HepG2 (cell line): Measurements from ENCODE around the gene NES. TPM values are rescaled to one million over a fixed set of nuclear protein-coding genes. Genes with fewer than 3 reads are reported as not detected.

Experiments used
- AKAP8 ChIP-seq: sonication (generic); formaldehyde crosslinking; IDR thresholded peaks from 2 replicates; pipeline ENCODE4 v1.5.1; 2020; ENCODE audit warnings: mild to moderate bottlenecking, missing genetic modification reagents
- NFE2L1 ChIP-seq: sonication (generic); formaldehyde crosslinking; IDR thresholded peaks from 2 replicates; pipeline ENCODE4 v1.4.0; 2020; ENCODE audit warnings: missing genetic modification reagents, mild to moderate bottlenecking, borderline replicate concordance
- POLR2G ChIP-seq: fragments of 200-400 bp; formaldehyde crosslinking; IDR thresholded peaks from 2 replicates; pipeline ENCODE4 v1.6.1; 2018; ENCODE audit warnings: mild to moderate bottlenecking, low read depth, low read length, moderate library complexity
- SIX1 ChIP-seq: sonication (generic); formaldehyde crosslinking; IDR thresholded peaks from 2 replicates; pipeline ENCODE4 v1.4.0; 2020; ENCODE audit warnings: missing genetic modification reagents, borderline replicate concordance
- SMAD3 ChIP-seq: sonication (generic); formaldehyde crosslinking; IDR thresholded peaks from 2 replicates; pipeline ENCODE4 v1.4.0; 2020; ENCODE audit warnings: missing genetic modification reagents
- TFDP1 ChIP-seq: IDR thresholded peaks from 2 replicates; pipeline ENCODE4 v1.6.1; 2016; ENCODE audit warnings: missing compliant biosample characterization, missing genetic modification reagents, borderline replicate concordance
- ZFP62 ChIP-seq: sonication (generic); formaldehyde crosslinking; IDR thresholded peaks from 2 replicates; pipeline ENCODE4 v1.4.0; 2020; ENCODE audit warnings: missing genetic modification reagents
- polyA plus RNA-seq, 8 experiments: library from polyadenylated mRNA; depleted of rRNA in 3 of 8; stranded (reverse) in 7 of 8; unstranded in 1 of 8; fragments of >200 nt; fragmentation: Illumina TruSeq in 4 of 8; extraction: Trizol in 4 of 8; gene quantifications; 2 replicates each; pipeline versions ENCODE4 v1.2.1 to v1.2.3, GENCODE V29; 2011 to 2016; ENCODE audit warnings: low read depth in 4 of 8, missing spikeins in 1 of 8, mixed read lengths in 1 of 8; ENCODE audit not compliant: insufficient read depth in 1 of 8
- total RNA-seq, 5 experiments: library from RNA; depleted of rRNA; stranded (reverse); fragments of >200 nt; fragmentation: Illumina TruSeq; extraction: Trizol; gene quantifications; 2 replicates each; pipeline ENCODE4 v1.2.3, GENCODE V29; 2016; ENCODE audit warnings: low read depth in 1 of 5
- TF ChIP-seq, protein P1 (sequence below): sonication (generic); formaldehyde crosslinking; IDR thresholded peaks from 2 replicates; pipeline ENCODE4 v1.4.0; 2020; ENCODE audit warnings: missing genetic modification reagents
- TF ChIP-seq, protein P2 (sequence below): sonication (generic); formaldehyde crosslinking; conservative IDR thresholded peaks from 2 replicates; pipeline ENCODE4 v1.4.0; 2020; ENCODE audit warnings: missing genetic modification reagents
- TF ChIP-seq, protein P3 (sequence below): sonication (generic); formaldehyde crosslinking; IDR thresholded peaks from 2 replicates; pipeline ENCODE4 v1.4.0; 2020; ENCODE audit warnings: missing genetic modification reagents, borderline replicate concordance
- TF ChIP-seq, protein P4 (sequence below): sonication (generic); formaldehyde crosslinking; IDR thresholded peaks from 2 replicates; pipeline ENCODE4 v1.8.0; 2022; ENCODE audit warnings: low read depth, missing genetic modification reagents
- TF ChIP-seq, protein P5 (sequence below): sonication (generic); formaldehyde crosslinking; IDR thresholded peaks from 2 replicates; pipeline ENCODE4 v1.4.0; 2020; ENCODE audit warnings: mild to moderate bottlenecking, missing genetic modification reagents, borderline replicate concordance
- TF ChIP-seq, protein P6 (sequence below): sonication (generic); formaldehyde crosslinking; IDR thresholded peaks from 2 replicates; pipeline ENCODE4 v1.4.0; 2020; ENCODE audit warnings: mild to moderate bottlenecking, missing genetic modification reagents

Gene NES
- total and polyA plus RNA-seq, 2 of the 13 experiments (the other 11 are each of a cell fraction or from before 2014, with no cell fraction given) = 1.7 to 16.6 TPM

DNA sequence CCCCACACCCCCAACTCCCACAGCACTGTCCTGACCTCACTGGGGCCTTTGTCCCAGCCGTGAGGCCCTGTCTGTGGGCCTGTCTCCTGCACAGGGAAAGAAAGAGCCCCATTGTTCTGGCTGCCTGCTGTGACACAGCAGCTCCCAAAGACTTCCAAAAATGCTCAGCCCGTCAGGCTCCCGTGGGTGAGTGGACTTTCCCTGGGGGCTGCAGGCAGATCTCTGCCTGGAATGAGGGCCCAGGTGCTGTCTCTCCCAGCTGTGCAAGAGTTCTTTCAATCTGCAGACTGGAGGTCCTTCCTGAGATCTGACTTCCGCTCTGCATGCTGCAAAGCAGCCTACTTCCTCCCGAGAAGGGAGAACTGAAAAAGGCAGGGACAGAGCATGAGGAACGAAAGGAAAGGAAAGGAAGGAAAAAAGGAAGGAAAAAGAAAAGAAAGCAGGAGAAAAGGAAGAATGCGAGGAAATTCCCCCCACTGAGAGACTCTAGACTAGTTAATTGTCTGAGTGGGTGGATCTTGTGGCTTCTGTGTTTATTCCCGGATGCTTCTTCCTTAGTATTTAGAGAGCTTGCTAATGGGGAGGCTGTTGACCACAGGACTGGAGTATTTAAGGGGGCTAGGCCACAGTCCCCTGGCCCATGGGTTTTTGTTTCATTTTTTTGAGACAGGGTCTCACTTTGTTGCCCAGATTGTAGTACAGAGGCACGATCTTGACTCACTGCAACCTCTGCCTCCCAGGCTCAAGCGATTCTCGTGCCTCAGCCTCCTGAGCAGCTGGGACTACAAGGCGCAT is 15.0 kb downstream of the NES start (continued):
- TF ChIP-seq, protein P1, sequence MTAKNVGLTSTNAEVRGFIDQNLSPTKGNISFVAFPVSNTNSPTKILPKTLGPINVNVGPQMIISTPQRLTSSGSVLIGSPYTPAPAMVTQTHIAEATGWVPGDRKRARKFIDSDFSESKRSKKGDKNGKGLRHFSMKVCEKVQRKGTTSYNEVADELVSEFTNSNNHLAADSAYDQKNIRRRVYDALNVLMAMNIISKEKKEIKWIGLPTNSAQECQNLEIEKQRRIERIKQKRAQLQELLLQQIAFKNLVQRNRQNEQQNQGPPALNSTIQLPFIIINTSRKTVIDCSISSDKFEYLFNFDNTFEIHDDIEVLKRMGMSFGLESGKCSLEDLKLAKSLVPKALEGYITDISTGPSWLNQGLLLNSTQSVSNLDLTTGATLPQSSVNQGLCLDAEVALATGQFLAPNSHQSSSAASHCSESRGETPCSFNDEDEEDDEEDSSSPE = no peak
- no peak for TF ChIP-seq TFDP1
- no peak for TF ChIP-seq SMAD3 (CRISPR knock-in tag)
- no peak for TF ChIP-seq ZFP62
- no peak for TF ChIP-seq SIX1
- TF ChIP-seq, protein P2, sequence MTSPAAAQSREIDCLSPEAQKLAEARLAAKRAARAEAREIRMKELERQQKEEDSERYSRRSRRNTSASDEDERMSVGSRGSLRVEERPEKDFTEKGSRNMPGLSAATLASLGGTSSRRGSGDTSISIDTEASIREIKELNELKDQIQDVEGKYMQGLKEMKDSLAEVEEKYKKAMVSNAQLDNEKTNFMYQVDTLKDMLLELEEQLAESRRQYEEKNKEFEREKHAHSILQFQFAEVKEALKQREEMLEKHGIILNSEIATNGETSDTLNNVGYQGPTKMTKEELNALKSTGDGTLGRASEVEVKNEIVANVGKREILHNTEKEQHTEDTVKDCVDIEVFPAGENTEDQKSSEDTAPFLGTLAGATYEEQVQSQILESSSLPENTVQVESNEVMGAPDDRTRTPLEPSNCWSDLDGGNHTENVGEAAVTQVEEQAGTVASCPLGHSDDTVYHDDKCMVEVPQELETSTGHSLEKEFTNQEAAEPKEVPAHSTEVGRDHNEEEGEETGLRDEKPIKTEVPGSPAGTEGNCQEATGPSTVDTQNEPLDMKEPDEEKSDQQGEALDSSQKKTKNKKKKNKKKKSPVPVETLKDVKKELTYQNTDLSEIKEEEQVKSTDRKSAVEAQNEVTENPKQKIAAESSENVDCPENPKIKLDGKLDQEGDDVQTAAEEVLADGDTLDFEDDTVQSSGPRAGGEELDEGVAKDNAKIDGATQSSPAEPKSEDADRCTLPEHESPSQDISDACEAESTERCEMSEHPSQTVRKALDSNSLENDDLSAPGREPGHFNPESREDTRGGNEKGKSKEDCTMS (CRISPR knock-in tag) = no peak
- no peak for TF ChIP-seq AKAP8
- TF ChIP-seq, protein P3, sequence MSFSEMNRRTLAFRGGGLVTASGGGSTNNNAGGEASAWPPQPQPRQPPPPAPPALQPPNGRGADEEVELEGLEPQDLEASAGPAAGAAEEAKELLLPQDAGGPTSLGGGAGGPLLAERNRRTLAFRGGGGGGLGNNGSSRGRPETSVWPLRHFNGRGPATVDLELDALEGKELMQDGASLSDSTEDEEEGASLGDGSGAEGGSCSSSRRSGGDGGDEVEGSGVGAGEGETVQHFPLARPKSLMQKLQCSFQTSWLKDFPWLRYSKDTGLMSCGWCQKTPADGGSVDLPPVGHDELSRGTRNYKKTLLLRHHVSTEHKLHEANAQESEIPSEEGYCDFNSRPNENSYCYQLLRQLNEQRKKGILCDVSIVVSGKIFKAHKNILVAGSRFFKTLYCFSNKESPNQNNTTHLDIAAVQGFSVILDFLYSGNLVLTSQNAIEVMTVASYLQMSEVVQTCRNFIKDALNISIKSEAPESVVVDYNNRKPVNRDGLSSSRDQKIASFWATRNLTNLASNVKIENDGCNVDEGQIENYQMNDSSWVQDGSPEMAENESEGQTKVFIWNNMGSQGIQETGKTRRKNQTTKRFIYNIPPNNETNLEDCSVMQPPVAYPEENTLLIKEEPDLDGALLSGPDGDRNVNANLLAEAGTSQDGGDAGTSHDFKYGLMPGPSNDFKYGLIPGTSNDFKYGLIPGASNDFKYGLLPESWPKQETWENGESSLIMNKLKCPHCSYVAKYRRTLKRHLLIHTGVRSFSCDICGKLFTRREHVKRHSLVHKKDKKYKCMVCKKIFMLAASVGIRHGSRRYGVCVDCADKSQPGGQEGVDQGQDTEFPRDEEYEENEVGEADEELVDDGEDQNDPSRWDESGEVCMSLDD (CRISPR knock-in tag) = no peak
- TF ChIP-seq, protein P4, sequence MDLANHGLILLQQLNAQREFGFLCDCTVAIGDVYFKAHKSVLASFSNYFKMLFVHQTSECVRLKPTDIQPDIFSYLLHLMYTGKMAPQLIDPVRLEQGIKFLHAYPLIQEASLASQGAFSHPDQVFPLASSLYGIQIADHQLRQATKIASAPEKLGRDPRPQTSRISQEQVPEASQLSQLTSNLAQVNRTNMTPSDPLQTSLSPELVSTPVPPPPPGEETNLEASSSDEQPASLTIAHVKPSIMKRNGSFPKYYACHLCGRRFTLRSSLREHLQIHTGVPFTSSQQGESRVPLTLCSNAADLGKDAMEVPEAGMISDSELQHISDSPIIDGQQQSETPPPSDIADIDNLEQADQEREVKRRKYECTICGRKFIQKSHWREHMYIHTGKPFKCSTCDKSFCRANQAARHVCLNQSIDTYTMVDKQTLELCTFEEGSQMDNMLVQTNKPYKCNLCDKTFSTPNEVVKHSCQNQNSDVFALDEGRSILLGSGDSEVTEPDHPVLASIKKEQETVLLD (CRISPR knock-in tag) = no peak
- TF ChIP-seq, protein P5, sequence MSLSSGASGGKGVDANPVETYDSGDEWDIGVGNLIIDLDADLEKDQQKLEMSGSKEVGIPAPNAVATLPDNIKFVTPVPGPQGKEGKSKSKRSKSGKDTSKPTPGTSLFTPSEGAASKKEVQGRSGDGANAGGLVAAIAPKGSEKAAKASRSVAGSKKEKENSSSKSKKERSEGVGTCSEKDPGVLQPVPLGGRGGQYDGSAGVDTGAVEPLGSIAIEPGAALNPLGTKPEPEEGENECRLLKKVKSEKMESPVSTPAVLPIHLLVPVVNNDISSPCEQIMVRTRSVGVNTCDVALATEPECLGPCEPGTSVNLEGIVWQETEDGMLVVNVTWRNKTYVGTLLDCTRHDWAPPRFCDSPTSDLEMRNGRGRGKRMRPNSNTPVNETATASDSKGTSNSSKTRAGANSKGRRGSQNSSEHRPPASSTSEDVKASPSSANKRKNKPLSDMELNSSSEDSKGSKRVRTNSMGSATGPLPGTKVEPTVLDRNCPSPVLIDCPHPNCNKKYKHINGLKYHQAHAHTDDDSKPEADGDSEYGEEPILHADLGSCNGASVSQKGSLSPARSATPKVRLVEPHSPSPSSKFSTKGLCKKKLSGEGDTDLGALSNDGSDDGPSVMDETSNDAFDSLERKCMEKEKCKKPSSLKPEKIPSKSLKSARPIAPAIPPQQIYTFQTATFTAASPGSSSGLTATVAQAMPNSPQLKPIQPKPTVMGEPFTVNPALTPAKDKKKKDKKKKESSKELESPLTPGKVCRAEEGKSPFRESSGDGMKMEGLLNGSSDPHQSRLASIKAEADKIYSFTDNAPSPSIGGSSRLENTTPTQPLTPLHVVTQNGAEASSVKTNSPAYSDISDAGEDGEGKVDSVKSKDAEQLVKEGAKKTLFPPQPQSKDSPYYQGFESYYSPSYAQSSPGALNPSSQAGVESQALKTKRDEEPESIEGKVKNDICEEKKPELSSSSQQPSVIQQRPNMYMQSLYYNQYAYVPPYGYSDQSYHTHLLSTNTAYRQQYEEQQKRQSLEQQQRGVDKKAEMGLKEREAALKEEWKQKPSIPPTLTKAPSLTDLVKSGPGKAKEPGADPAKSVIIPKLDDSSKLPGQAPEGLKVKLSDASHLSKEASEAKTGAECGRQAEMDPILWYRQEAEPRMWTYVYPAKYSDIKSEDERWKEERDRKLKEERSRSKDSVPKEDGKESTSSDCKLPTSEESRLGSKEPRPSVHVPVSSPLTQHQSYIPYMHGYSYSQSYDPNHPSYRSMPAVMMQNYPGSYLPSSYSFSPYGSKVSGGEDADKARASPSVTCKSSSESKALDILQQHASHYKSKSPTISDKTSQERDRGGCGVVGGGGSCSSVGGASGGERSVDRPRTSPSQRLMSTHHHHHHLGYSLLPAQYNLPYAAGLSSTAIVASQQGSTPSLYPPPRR = no peak
- no peak for TF ChIP-seq NFE2L1 (CRISPR knock-in tag)
- TF ChIP-seq, protein P6, sequence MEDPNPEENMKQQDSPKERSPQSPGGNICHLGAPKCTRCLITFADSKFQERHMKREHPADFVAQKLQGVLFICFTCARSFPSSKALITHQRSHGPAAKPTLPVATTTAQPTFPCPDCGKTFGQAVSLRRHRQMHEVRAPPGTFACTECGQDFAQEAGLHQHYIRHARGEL (CRISPR knock-in tag) = no peak
- peak; percentile 17 for TF ChIP-seq POLR2G
